ENCODE results near the gene DLL4.
"Not testable (repeated sequence)": the region's sequence is repeated elsewhere in the genome, so short reads cannot be mapped to it uniquely, and the experiment has no call there.

Gene DLL4

GRCh38 chr15:40960925-40961324 lies 31.8 kb downstream of the DLL4 start:
- DNase-seq = no peak

GRCh38 chr15:40961740-40962139 lies 32.6 kb downstream of the DLL4 start:
- not testable (repeated sequence) for DNase-seq

DNA sequence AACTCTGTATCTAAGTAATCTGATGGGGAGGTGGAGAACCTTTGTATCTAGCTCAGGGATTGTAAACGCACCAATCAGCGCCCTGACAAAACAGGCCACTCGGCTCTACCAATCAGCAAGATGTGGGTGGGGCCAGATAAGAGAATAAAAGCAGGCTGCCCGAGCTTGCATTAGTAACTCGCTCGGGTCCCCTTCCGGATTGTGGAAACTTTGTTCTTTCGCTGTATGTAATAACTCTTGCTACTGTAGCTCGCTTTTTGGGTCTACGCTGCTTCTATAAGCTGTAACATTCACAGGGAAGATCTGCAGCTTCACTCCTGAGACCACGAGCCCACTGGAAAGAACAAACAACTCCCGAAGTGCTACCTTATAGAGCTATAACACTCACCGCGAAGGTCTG lies 33.2 kb downstream of the DLL4 start:
- not testable (repeated sequence) for DNase-seq

DNA sequence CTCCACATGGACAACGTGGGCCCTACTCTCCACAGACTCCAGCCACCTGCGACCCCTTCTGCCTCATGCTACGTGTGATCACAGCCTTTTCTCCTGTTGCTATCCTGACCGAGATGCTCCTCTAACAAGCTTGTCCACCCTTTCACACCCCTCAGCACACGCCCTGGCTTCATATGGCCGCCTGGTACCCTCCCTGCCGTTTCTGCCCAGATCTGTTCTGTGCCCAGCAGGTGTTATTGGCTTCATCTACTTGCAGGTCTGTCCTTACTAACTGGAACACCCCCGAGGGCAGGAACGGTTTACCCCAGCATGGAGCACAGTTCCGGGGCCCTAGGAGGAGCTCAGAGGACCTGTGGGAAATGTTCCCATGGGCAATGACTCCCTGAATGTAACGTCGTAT lies 34.1 kb downstream of the DLL4 start:
- no peak for DNase-seq

GRCh38 chr15:40964006-40964405 lies 34.9 kb downstream of the DLL4 start:
- DNase-seq = no peak

GRCh38 chr15:40964634-40965033 lies 35.5 kb downstream of the DLL4 start:
- DNase-seq = no peak

GRCh38 chr15:40968290-40969085 lies 39.3 kb downstream of the DLL4 start:
- no peak for DNase-seq

DNA sequence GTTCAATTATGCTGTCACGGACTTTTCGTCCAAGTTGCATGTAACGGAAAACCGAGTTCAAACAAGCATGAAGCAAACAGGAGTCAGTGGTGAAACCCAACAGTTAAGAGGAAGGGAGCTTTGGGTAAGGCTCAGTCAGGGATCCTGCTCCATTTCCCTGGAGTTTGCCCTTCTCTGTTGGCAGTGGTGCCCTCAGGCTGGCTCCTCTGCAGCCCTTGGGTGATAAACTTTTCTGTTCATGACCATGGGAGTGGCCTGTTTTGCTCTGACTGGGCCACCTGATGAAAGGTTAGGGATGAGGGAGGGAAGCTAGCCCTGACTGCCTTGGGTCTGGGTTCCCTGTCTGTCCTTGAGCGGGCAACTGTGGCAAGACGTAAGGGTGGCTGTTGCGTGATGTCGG lies 40.2 kb downstream of the DLL4 start:
- DNase-seq = no peak

DNA sequence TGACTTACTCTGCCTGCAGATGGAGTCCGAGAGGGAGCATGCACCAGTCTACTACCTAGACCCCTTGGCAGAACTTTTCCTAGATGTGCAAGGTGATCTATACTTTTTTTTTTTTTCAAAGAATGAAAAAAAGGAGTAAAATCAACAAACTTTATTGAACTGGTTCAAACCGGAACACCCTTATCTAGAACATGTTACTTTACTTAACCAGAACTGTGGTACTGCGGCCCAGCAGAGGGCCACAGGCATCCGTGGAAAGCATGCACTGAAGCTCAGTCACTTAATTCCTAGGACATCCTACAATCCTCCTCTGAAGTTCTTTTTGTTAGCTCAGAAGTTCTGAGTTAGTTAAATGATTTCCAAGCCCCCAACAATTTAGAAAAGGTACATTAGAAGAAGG lies 45.7 kb downstream of the DLL4 start:
- DNase-seq = no peak

DNA sequence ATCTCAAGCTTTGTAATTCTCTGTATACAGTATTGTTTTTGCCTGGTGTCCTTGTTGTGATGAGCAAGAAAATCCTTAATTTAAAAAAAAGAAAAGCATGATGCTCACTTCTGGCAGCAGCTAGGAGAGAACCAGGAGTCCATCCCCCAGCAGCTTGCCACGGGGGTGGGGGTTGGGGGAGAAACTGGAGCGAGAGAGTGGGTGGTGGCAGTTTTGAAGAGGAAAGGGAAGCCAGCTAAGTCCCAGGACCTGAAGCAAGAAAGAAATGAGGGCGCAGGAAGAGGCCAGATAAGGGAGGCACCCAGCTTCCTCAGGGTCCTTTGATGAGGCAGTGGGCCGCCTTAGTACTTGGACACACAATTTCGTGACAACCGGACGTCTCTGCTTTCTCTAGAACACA lies 47.7 kb downstream of the DLL4 start:
- DNase-seq = no peak

DNA sequence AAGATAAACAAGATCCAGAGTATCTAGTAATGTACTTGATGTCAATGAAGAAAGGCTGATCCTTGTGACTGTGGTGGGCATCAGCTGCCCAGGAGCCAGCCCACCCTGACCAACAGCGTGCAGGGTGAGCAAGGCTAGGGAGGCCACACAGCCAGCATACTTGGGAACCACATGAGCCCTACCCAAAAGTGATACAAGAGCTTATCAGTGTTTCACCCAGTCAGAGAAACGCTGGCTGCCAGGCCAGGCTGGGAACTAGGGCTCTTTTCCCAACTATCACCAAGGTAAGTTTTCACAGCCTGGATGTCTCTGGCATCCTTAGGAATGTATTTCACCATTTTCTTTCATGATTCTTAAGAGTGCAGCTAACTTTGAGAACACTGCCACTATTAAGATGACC lies 49.0 kb downstream of the DLL4 start:
- DNase-seq = no peak

- no peak for DNase-seq
Measured at GRCh38 chr15:40978562-40978961, 49.4 kb downstream of the DLL4 start.

GRCh38 chr15:40981186-40981585 lies 52.0 kb downstream of the DLL4 start:
- DNase-seq = no peak

DNA sequence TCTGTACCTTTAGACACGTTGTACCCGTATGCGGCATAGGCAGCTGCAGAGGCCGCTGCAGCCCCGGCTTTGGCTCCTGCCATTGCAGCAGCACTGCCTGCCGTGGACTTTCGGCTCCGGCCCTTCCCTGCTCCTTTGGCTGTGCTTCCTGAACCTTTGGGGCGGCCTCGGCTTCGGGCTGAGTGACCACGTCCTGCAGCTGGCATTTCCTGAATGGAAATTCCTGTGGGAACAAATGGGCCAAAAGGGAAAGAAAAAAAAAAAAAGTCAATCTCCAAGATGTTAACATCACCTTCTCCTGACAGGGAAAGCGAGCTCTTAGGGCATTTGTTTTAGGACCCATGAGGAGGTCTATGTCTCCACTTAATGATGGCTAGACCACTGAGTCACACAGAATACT lies 53.7 kb downstream of the DLL4 start:
- no peak for DNase-seq

GRCh38 chr15:40984406-40984805 lies 55.3 kb downstream of the DLL4 start:
- no peak for DNase-seq

GRCh38 chr15:40984964-40985363 lies 55.8 kb downstream of the DLL4 start:
- no peak for DNase-seq

- no peak for DNase-seq
Measured at GRCh38 chr15:40985541-40986330, 56.6 kb downstream of the DLL4 start.

GRCh38 chr15:40986820-40987219 lies 57.7 kb downstream of the DLL4 start:
- DNase-seq = no peak

GRCh38 chr15:40988156-40988555 lies 59.0 kb downstream of the DLL4 start:
- no peak for DNase-seq
